Measurements from ENCODE around the gene CHERP.

The CHERP gene

DNA sequence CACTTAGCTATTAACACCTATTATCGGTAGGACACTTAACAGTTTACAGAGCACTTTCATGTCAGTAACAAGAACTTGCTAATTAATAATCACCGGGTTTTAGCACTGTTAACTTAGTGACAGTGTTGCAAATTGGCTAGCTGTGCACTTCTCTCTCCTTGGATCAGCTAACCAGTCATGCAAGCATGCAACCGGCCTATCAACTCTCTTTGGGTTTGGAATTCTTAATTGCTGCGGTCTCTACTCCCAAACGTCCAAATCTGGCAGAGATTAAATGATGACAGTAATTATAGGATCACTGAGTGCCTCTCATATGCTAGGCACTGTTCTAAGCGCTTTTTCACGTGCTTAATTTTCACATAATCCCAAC, 71.7 kb downstream of the CHERP start:
- Histone ChIP-seq H3K4me3 (ENCODE audit: low read depth, low read length, poor library complexity, severe bottlenecking) (peak overlapping the region; percentile 84), H3K4me1 (ENCODE audit: insufficient read depth, low read length, severe bottlenecking) (peaks cover 48% of the 10 kb centered on the region)
- TF ChIP-seq EZH2 (IDR thresholded peaks at IDR 0.05; ENCODE audit: borderline replicate concordance, low read length), result no peak
- TF ChIP-seq, protein P1, sequence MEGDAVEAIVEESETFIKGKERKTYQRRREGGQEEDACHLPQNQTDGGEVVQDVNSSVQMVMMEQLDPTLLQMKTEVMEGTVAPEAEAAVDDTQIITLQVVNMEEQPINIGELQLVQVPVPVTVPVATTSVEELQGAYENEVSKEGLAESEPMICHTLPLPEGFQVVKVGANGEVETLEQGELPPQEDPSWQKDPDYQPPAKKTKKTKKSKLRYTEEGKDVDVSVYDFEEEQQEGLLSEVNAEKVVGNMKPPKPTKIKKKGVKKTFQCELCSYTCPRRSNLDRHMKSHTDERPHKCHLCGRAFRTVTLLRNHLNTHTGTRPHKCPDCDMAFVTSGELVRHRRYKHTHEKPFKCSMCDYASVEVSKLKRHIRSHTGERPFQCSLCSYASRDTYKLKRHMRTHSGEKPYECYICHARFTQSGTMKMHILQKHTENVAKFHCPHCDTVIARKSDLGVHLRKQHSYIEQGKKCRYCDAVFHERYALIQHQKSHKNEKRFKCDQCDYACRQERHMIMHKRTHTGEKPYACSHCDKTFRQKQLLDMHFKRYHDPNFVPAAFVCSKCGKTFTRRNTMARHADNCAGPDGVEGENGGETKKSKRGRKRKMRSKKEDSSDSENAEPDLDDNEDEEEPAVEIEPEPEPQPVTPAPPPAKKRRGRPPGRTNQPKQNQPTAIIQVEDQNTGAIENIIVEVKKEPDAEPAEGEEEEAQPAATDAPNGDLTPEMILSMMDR (IDR thresholded peaks at IDR 0.05; ENCODE audit: low read length), result no peak

More for the DNA sequence above, 71.7 kb downstream of the CHERP start:
- Histone ChIP-seq H2AFZ (ENCODE audit: low read length) (no peak overlapping the region), H3K27ac (ENCODE audit: low read depth, low read length, poor library complexity, severe bottlenecking) (peak overlapping the region; percentile 48), H3F3A (ENCODE audit: insufficient read depth, low read length) (no peaks in the 10 kb centered on the region), H3K27me3 (ENCODE audit: insufficient read depth, low read length) (no peaks in the 10 kb centered on the region), H3K36me3 (ENCODE audit: insufficient read depth, low read length) (peaks cover 6% of the 10 kb centered on the region), H3K9ac (ENCODE audit: low read length) (peak overlapping the region; percentile 74), H3K4me2 (ENCODE audit: low read length) (peak overlapping the region; percentile 84), H3K79me2 (ENCODE audit: insufficient read depth, low read length) (peaks cover 58% of the 10 kb centered on the region), H3K9me3 (ENCODE audit: low read length) (no peaks in the 10 kb centered on the region), H4K20me1 (ENCODE audit: insufficient read depth, low read length) (no peaks in the 10 kb centered on the region), H3K9me2 (ENCODE audit: low read depth, low read length) (no peaks in the 10 kb centered on the region)
